ES-I3 (cell line): Measurements from ENCODE around the gene STOM.

Experiments
- H3K36me3 ChIP-seq: 2 replicates; pipeline ENCODE4 v1.6.1; 2013; ENCODE audit warnings: mild to moderate bottlenecking, low read length, control low read depth, moderate library complexity; ENCODE audit not compliant: insufficient read depth
- H3K4me1 ChIP-seq: 2 replicates; pipeline ENCODE4 v1.6.1; 2013; ENCODE audit warnings: mild to moderate bottlenecking, control low read depth, low read length; ENCODE audit not compliant: insufficient read depth
- H3K9ac ChIP-seq: 2 replicates; pipeline ENCODE4 v1.6.1; 2013; ENCODE audit warnings: low read depth, mild to moderate bottlenecking, low read length, moderate library complexity
- H3K9me3 ChIP-seq: 2 replicates; pipeline ENCODE4 v1.6.1; 2013; ENCODE audit warnings: mild to moderate bottlenecking, low read length, moderate library complexity; ENCODE audit not compliant: control insufficient read depth, insufficient read depth

The STOM gene

GRCh38 chr9:121364077-121364476 is 6.0 kb downstream of the STOM start:
- Histone ChIP-seq H3K4me1 (peaks cover 7% of the 10 kb centered on the region; the same call in 1 of the 2 replicates), H3K36me3 (no peaks in the 10 kb centered on the region), H3K9me3 (no peaks in the 10 kb centered on the region), H3K9ac (no peak overlapping the region)

DNA sequence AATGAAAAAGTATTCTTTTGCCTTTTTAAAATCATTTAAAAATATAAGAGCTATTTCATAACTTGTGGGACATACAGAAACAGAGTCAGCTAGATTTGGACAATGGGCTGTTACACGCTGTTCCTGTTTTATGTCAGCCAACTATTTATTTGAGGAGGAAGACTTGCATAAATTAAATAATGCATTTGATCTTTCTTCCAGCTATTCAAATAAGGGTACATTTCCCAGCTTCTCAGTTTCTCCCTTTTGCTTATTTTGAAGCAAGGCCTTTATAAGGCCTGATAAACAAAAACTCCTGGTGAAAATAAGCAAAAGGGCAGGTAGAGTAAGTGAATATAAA is 6.5 kb downstream of the STOM start:
- Histone ChIP-seq H3K9ac (no peak overlapping the region), H3K4me1 (peaks cover 5% of the 10 kb centered on the region; the same call in 1 of the 2 replicates), H3K36me3 (no peaks in the 10 kb centered on the region), H3K9me3 (no peaks in the 10 kb centered on the region)

GRCh38 chr9:121362813-121363621 is 7.0 kb downstream of the STOM start:
- H3K9me3 ChIP-seq = no peaks in the 10 kb centered on the region
- no peak overlapping the region for H3K9ac ChIP-seq
- peaks cover 3% of the 10 kb centered on the region; the same call in 1 of the 2 replicates for H3K4me1 ChIP-seq
- H3K36me3 ChIP-seq = no peaks in the 10 kb centered on the region

DNA sequence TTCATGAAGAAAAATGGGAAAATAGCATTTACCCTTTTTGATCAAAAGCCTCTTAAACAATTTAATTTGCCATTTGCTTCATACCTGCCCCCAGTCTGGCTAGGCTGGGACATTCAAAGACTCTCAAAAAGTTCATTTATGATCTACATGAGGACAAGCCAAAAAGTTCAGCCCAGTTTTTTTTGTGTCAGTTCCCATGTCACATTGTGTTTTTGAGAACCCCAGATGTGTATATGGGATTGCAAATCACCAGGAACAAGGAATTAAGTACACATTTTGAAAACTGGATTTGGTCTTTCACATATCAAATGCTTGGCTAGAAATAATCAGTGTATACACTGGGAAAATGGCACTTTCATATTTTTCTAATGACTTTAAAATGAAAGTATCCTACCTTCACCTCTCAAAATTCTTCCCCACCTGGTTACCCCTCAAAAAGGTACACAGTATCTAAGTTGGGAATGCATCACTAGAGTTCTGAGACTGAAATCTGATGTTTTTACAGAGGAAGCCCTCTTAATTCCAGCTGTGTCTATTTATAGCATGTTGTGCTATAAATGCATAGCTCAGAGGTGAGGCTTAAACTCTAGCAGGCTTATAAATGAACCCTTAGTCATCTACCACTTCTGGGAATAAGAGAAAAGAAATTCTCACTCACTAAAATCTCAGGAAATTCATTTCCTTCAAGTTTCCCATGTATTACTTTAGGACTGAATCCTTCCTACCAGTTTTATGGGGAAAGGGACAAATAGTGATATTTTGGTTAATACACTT is 9.3 kb downstream of the STOM start:
- Histone ChIP-seq H3K9me3 (no peaks in the 10 kb centered on the region), H3K4me1 (no peaks in the 10 kb centered on the region), H3K36me3 (no peaks in the 10 kb centered on the region), H3K9ac (no peak overlapping the region)

DNA sequence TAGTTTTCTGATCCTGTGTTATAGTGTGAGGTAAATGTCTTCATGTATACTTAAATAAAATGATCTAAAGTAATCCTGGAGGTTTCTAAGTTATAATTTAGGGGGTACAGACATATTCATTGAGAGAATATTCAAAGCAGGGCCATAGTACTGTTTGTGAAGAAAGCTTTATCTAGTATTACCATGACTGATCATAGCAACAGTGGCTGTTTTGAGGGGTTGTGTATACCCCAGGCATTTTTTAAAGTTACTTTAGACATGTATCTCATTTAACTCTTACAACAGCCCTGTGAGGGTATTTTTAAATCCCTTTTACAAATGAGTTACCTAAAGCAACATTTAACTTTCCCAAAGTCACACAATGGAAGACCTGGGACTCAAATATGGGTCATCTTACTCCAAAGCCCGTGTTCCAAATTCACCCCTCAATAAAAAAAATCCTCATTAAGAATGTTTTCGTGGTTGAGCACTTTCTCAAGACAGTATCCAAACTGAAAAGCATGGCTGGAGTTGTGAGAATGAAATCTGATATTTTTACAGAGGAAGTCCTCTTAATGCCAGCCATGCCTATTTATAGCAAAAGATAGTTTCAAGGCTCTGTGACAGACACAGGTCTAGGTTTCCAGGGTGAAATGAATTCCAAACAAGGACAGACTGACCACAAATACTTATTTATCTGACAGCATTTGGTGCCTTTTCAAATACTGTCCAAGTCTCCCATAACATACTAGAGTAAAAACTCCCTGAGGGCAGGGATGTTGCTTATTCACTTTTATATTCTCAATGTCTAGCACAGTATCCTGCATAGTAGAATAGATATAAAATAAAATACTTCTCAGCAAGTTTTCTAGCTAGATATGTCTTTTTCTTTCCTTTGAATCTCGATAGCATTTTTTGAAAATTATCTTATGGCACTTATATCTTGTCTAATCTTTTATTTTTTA is 10.4 kb downstream of the STOM start:
- Histone ChIP-seq H3K9me3 (no peaks in the 10 kb centered on the region), H3K36me3 (no peaks in the 10 kb centered on the region), H3K4me1 (no peaks in the 10 kb centered on the region), H3K9ac (no peak overlapping the region)

- H3K9ac ChIP-seq = no peak overlapping the region
- no peaks in the 10 kb centered on the region for H3K36me3 ChIP-seq
- 0 out of 2 replicates have a peak, but pooled peaks cover under 1% of the 10 kb centered on the region for H3K4me1 ChIP-seq
- no peaks in the 10 kb centered on the region for H3K9me3 ChIP-seq
These were observed 11.3 kb downstream of the STOM start for GRCh38 chr9:121358751-121359150.

GRCh38 chr9:121357011-121357410 is 13.0 kb downstream of the STOM start:
- Histone ChIP-seq H3K9ac (no peak overlapping the region), H3K36me3 (no peaks in the 10 kb centered on the region), H3K9me3 (no peaks in the 10 kb centered on the region), H3K4me1 (0 out of 2 replicates have a peak, but pooled peaks cover 2% of the 10 kb centered on the region)

DNA sequence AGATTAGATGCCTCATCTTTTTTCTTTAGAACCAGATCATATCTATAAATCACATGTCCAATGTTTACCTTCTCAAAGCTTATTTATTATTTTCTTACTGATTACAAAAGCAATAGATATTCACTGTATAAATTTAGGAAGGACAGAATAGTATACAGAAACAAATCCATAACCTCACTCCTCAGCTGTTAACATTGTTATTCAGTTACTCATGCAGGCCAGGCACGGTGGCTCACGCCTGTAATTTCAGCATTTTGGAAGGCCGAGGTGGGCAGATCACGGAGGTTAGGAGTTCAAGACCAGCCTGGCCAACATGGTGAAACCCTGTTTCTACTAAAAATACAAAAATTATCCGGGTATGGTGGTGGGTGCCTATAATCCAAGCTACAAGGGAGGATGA is 15.3 kb downstream of the STOM start:
- Histone ChIP-seq H3K9me3 (no peaks in the 10 kb centered on the region), H3K4me1 (0 out of 2 replicates have a peak, but pooled peaks cover 2% of the 10 kb centered on the region), H3K9ac (no peak overlapping the region), H3K36me3 (no peaks in the 10 kb centered on the region)

GRCh38 chr9:121354141-121354540 is 15.9 kb downstream of the STOM start:
- H3K9me3 ChIP-seq = no peaks in the 10 kb centered on the region
- no peaks in the 10 kb centered on the region for H3K36me3 ChIP-seq
- H3K4me1 ChIP-seq = 0 out of 2 replicates have a peak, but pooled peaks cover 2% of the 10 kb centered on the region
- no peak overlapping the region for H3K9ac ChIP-seq

DNA sequence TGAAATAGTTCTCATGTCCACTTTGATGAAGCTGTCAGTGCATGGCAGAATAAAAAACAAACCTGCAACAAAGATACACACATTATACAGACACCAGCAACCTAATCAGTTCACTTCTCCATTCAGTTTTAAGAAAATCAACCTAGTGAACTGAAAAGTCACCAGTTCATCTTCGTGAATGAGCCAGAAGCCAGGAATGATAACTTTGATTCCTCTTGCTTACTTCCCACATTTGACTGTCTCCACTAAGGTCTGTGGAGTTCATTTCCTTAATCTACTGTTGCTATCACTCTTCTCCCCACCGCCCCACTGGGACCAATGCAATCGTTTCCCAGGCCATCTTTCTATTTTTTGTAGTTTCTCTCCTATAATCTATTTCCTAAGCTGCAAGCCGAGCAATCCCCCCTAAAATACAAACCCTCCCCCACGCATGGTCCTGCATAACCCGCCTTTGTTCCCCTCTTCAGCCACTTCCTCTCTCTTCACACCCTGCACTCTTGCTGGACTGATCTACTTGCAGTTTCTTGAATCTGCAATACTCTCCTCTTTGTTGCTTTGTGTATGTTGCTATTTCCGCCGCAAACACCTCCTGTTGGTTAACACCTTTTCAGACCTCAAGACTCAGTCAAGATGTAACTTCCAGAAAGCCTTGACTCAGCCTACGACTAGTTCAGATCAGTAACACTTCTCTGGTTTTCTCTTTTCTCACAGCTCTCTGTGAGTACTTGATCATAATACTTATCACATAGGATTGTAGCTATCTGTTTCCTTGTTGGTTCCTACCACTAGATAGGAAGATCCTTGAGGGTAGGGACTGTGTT is 16.6 kb downstream of the STOM start:
- H3K9ac ChIP-seq = no peak overlapping the region
- no peaks in the 10 kb centered on the region for H3K9me3 ChIP-seq
- H3K4me1 ChIP-seq = 0 out of 2 replicates have a peak, but pooled peaks cover 2% of the 10 kb centered on the region
- no peaks in the 10 kb centered on the region for H3K36me3 ChIP-seq

DNA sequence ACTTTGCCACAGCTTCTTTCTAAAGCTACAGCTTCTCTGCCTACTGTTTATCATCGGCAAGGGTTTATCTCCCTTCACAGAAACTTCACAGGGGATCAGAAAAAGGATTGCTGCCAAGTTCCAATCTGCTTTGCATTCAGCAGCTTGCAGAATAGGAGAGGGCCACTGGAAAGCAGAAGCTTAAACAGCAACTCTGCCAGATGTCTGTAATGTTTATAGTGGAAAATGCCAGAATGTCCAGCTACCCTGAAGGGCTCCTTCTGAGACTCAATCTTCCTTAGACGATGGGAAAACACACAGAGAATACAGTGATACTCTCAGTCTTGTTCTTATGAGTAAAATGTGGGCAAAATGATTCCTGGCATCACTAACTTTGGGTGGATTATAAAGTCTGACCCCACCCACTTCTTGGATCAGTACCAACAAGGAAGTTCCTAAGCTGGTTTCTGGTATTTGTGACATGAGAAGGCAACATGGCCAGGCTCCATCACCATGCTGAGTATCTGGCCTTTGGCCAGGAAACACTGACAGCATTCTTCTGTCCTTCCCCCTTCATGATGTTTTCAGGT is 19.0 kb downstream of the STOM start:
- Histone ChIP-seq H3K36me3 (no peaks in the 10 kb centered on the region), H3K9me3 (no peaks in the 10 kb centered on the region), H3K9ac (no peak overlapping the region), H3K4me1 (0 out of 2 replicates have a peak, but pooled peaks cover 2% of the 10 kb centered on the region)

GRCh38 chr9:121350036-121350435 is 20.0 kb downstream of the STOM start:
- Histone ChIP-seq H3K4me1 (0 out of 2 replicates have a peak, but pooled peaks cover 2% of the 10 kb centered on the region), H3K9me3 (no peaks in the 10 kb centered on the region), H3K9ac (no peak overlapping the region), H3K36me3 (no peaks in the 10 kb centered on the region)

DNA sequence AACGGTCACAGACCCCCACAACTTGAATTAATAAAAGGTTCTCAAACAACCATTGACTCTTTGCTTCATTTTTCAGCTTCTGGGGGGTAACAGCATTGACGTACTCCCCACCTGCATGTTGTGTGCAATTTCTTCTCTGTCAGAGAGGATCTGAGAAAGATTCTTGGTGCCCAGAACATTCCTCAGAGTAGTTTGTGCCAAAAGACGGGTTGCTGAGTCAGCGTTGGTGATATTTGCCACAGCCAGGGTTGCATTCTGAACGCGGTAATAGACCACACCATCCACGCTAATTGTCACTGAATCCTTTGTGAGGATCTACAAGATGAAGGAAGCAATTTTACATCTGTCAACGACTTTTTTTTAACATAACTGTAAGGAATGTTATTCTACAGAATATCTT is 21.0 kb downstream of the STOM start:
- H3K4me1 ChIP-seq = 0 out of 2 replicates have a peak, but pooled peaks cover 2% of the 10 kb centered on the region
- H3K9me3 ChIP-seq = no peaks in the 10 kb centered on the region
- H3K9ac ChIP-seq = no peak overlapping the region
- H3K36me3 ChIP-seq = no peaks in the 10 kb centered on the region
